K562 (cell line): ENCODE results near the gene LIPT2. TPM values are rescaled to one million over a fixed set of nuclear protein-coding genes. Genes with fewer than 3 reads are reported as not detected.

Experiments
- ATAC-seq: fragments of 200-7000 bp; cut with Tn5 transposase; 3 replicates; pipeline ENCODE4 v1.9.1; 2020; ENCODE audit warnings: moderate library complexity
- BruUV-seq: library from RNA; stranded (reverse); fragments of 400-500 nt; replicated peaks from 2 replicates; lab custom pipeline; 2021; lab: Mats Ljungman, UMichigan
- CTCF ChIA-PET: fragments of 300-600 bp; formaldehyde crosslinking; extraction: SDS; loops from one replicate; lab custom pipeline; 2021; ENCODE audit warnings: low intra/inter-chr PET ratio; lab: Yijun Ruan, JAX
- POLR2A ChIA-PET: fragments of 300-600, 350-650 bp; sonication (Branson Sonifier 250); formaldehyde crosslinking; extraction: SDS; loops from one replicate; lab custom pipeline; 2021; ENCODE audit warnings: antibody characterized with exemption, inconsistent platforms; lab: Yijun Ruan, JAX
- DNase-seq, 4 experiments: peaks; one replicate each; pipeline versions ENCODE4 v3.0.0 to v3.0.0-alpha.2; 2011 to 2018; ENCODE audit warnings: low spot score in 3 of 4, mixed read lengths in 3 of 4; ENCODE audit errors: extremely low read depth in 1 of 4
- FAIRE-seq: peaks from 2 replicates; lab custom pipeline; 2011; peaks lifted over from hg19 to GRCh38; lab: Jason Lieb, UNC
- H2AFZ ChIP-seq: 2 replicates; pipeline ENCODE4 v1.6.0; 2011; ENCODE audit warnings: low read depth, low read length, control low read depth, inconsistent platforms
- H3K27ac ChIP-seq: fragments of 200-600 bp; 3 replicates; pipeline ENCODE4 v1.8.0; 2011; ENCODE audit warnings: low read depth, mild to moderate bottlenecking, control low read depth, inconsistent platforms, low read length, moderate library complexity, mixed read lengths; ENCODE audit errors: extremely low read depth
- H3K27me3 ChIP-seq, 2 experiments: fragments of 300-600 bp in 1 of 2; 2 replicates in 1 of 2; 3 replicates in 1 of 2; pipeline versions ENCODE4 v1.6.0 to v1.8.0; 2011; ENCODE audit warnings: inconsistent platforms in 2 of 2, low read length in 2 of 2, mild to moderate bottlenecking in 1 of 2, mixed read lengths in 1 of 2, moderate library complexity in 1 of 2; ENCODE audit not compliant: control insufficient read depth in 2 of 2, insufficient read depth in 2 of 2
- H3K36me3 ChIP-seq: fragments of 300-600 bp; 3 replicates; pipeline ENCODE4 v1.8.0; 2011; ENCODE audit warnings: mild to moderate bottlenecking, low read length, inconsistent platforms; ENCODE audit not compliant: control insufficient read depth, insufficient read depth
- H3K4me1 ChIP-seq, 2 experiments: fragments of 200-600 bp in 1 of 2; replicated peaks in 1 of 2; 2 replicates in 1 of 2; 3 replicates in 1 of 2; pipeline versions ENCODE4 v1.5.1 to v1.8.0; 2011; ENCODE audit warnings: inconsistent platforms in 2 of 2, low read length in 2 of 2, mild to moderate bottlenecking in 1 of 2, mixed read lengths in 1 of 2, moderate library complexity in 1 of 2; ENCODE audit not compliant: control insufficient read depth in 2 of 2, insufficient read depth in 2 of 2
- H3K4me2 ChIP-seq: 2 replicates; pipeline ENCODE4 v1.6.1; 2011; ENCODE audit warnings: low read length, control low read depth, inconsistent platforms, mixed read lengths; ENCODE audit not compliant: insufficient read depth
- H3K4me3 ChIP-seq: fragments of 200-600 bp; sonication (generic), shearing (Covaris generic); 2 replicates; pipeline ENCODE4 v1.5.1; 2016; ENCODE audit warnings: control low read depth, inconsistent platforms
- H3K79me2 ChIP-seq: fragments of 200-600 bp; 3 replicates; pipeline ENCODE4 v1.8.0; 2011; ENCODE audit warnings: low read length, inconsistent platforms; ENCODE audit not compliant: control insufficient read depth, insufficient read depth
- H3K9ac ChIP-seq, 2 experiments: 2 replicates each; pipeline versions ENCODE4 v1.6.0 to v1.6.1; 2011; ENCODE audit warnings: low read depth in 2 of 2, low read length in 2 of 2, control low read depth in 1 of 2, inconsistent platforms in 1 of 2, mild to moderate bottlenecking in 1 of 2, mixed read lengths in 1 of 2; ENCODE audit not compliant: insufficient read depth in 1 of 2
- H3K9me1 ChIP-seq: one replicate; pipeline ENCODE4 v1.6.0; 2011; ENCODE audit warnings: inconsistent platforms, mild to moderate bottlenecking, low read length, moderate library complexity; ENCODE audit not compliant: control insufficient read depth, insufficient read depth
- H3K9me3 ChIP-seq: replicated peaks from 2 replicates; pipeline ENCODE4 v1.5.1; 2011; ENCODE audit warnings: low read depth, low read length, inconsistent platforms; ENCODE audit not compliant: control insufficient read depth, insufficient read depth
- H4K20me1 ChIP-seq: replicated peaks from 2 replicates; pipeline ENCODE4 v1.6.1; 2011; ENCODE audit warnings: low read length, inconsistent platforms, mixed read lengths; ENCODE audit not compliant: control insufficient read depth, insufficient read depth
- C11orf30 ChIP-seq: fragments of 450-650 bp; IDR thresholded peaks from 2 replicates; pipeline ENCODE4 v1.6.1; 2016; ENCODE audit warnings: low read depth, mild to moderate bottlenecking
- ELK1 ChIP-seq: sonication (generic); formaldehyde crosslinking; IDR thresholded peaks from 2 replicates; pipeline ENCODE4 v1.8.1; 2022; ENCODE audit warnings: missing genetic modification reagents
- HNRNPL ChIP-seq: fragments of 200-400 bp; formaldehyde crosslinking; IDR thresholded peaks from 2 replicates; pipeline ENCODE4 v1.6.1; 2017; ENCODE audit warnings: low read depth, mild to moderate bottlenecking, low read length
- MAFF ChIP-seq: IDR thresholded peaks from 2 replicates; pipeline ENCODE4 v1.6.1; 2012; ENCODE audit warnings: low read length, improper control_type of control experiment
- MAFG ChIP-seq: fragments of 450-650 bp; conservative IDR thresholded peaks from 2 replicates; pipeline ENCODE4 v1.6.1; 2016; ENCODE audit warnings: missing genetic modification characterization, missing compliant biosample characterization
- MAFK ChIP-seq: IDR thresholded peaks from 2 replicates; pipeline ENCODE4 v1.6.1; 2011; ENCODE audit warnings: low read length, improper control_type of control experiment
- POLR3G ChIP-seq: IDR thresholded peaks from 2 replicates; pipeline ENCODE4 v1.6.1; 2011; ENCODE audit not compliant: insufficient read length, insufficient replicate concordance; ENCODE audit errors: extremely low read depth
- PTTG1 ChIP-seq: fragments of 450-650 bp; IDR thresholded peaks from 2 replicates; pipeline ENCODE4 v1.6.1; 2016; ENCODE audit warnings: low read depth, mild to moderate bottlenecking, missing genetic modification characterization, missing compliant biosample characterization
- TRIM25 ChIP-seq: fragments of 450-650 bp; IDR thresholded peaks from 2 replicates; pipeline ENCODE4 v1.7.0; 2016; ENCODE audit warnings: borderline replicate concordance
- ZNF316 ChIP-seq: fragments of 450-650 bp; IDR thresholded peaks from 2 replicates; pipeline ENCODE4 v1.6.1; 2016
- WGBS: fragments of 100-300 bp; shearing (Covaris generic); methylation state at CpG from one replicate; pipeline ENCODE4 v1.1.6; 2016; ENCODE audit warnings: low coverage, mixed read lengths; ENCODE audit not compliant: insufficient coverage; ENCODE audit errors: missing lambda C conversion rate; 5-methylcytosine and 5-hydroxymethylcytosine counted together
- in situ Hi-C: fragments of 300-500 bp; cut with MboI; formaldehyde crosslinking; loops from 4 replicates; pipeline ENCODE4 v1.15.0; 2018; ENCODE audit warnings: inconsistent platforms, mixed read lengths
- intact Hi-C: fragments of 100-400 bp; cut with micrococcal nuclease; formaldehyde crosslinking; loops from 2 replicates; pipeline ENCODE4 v1.14.2; 2022
- polyA plus RNA-seq, 8 experiments: library from polyadenylated mRNA; depleted of rRNA in 4 of 8; stranded (reverse) in 5 of 8; unstranded in 3 of 8; fragments of >200 nt; fragmentation: Nextera tagmentation in 2 of 8; fragmentation: Illumina TruSeq in 1 of 8; extraction: Ambion mirVana in 2 of 8; extraction: Trizol in 1 of 8; gene quantifications; 2 replicates each; pipeline versions ENCODE4 v1.2.1 to v1.2.3, GENCODE V29; 2011 to 2014; ENCODE audit warnings: inconsistent platforms in 1 of 8, missing spikeins in 1 of 8
- total RNA-seq, 7 experiments: library from RNA; depleted of rRNA in 6 of 7; stranded (reverse); fragments of >200 nt in 6 of 7; fragmentation: Illumina TruSeq in 2 of 7; extraction: Trizol in 2 of 7; gene quantifications; 2 replicates each; pipeline versions ENCODE4 v1.2.1 to v1.2.3, GENCODE V29; 2011 to 2021; ENCODE audit warnings: low replicate concordance in 1 of 7

LIPT2 gene
- total and polyA plus RNA-seq, 9 of the 15 experiments (the other 6 are each of a cell fraction or from before 2014, with no cell fraction given) = 1.00 to 5.2 (median 3.5) TPM

- H3K36me3 ChIP-seq = no peaks in the 10 kb centered on the region
- no peaks in the 10 kb centered on the region for H3K79me2 ChIP-seq
- BruUV-seq = no TSS peak
- H3K4me2 ChIP-seq = no peak overlapping the region
- H3K9me3 ChIP-seq = no peaks in the 10 kb centered on the region
- H3K9me1 ChIP-seq = no peaks in the 10 kb centered on the region
- POLR2A ChIA-PET = no interaction called here
- no peak for ATAC-seq
- 0% methylated on average over 2 of the region's 2 CpGs for WGBS
- DNase-seq = no peak
- CTCF ChIA-PET = no interaction called here
- TF ChIP-seq ZNF316 (peak; percentile 89), HNRNPL (no peak), POLR3G (no peak), C11orf30 (peak; percentile 75), MAFG (peak; percentile 75), MAFK (peak; percentile 67), MAFF (peak; percentile 75)
- no peak overlapping the region for H3K27ac ChIP-seq
- no peak overlapping the region for H3K9ac ChIP-seq
- no peak for FAIRE-seq
- H2AFZ ChIP-seq = no peak overlapping the region
- H4K20me1 ChIP-seq = no peaks in the 10 kb centered on the region
- peaks cover 0 to 2% of the 10 kb centered on the region in 2 experiments; a peak in 3 of 5 replicates for H3K27me3 ChIP-seq
- intact Hi-C loops (no loop called here), in situ Hi-C loops (no loop called here)
- H3K4me1 ChIP-seq = no peaks in the 10 kb centered on the region
- no peak overlapping the region for H3K4me3 ChIP-seq
These were observed 31.5 kb upstream of the LIPT2 start for GRCh38 chr11:74524978-74525377.

GRCh38 chr11:74524501-74524900 is 31.0 kb upstream of the LIPT2 start:
- Histone ChIP-seq H3K36me3 (no peaks in the 10 kb centered on the region), H3K4me2 (no peak overlapping the region), H3K4me3 (no peak overlapping the region), H3K9ac (no peak overlapping the region), H3K9me1 (no peaks in the 10 kb centered on the region), H2AFZ (no peak overlapping the region), H3K4me1 (no peaks in the 10 kb centered on the region), H4K20me1 (no peaks in the 10 kb centered on the region), H3K79me2 (no peaks in the 10 kb centered on the region), H3K9me3 (no peaks in the 10 kb centered on the region), H3K27ac (no peak overlapping the region), H3K27me3 (peaks cover 0 to 2% of the 10 kb centered on the region in 2 experiments; a peak in 4 of 5 replicates)
- 8% methylated on average over 5 of the region's 5 CpGs for WGBS
- no peak for ATAC-seq
- TF ChIP-seq ELK1 (CRISPR knock-in tag) (no peak), PTTG1 (tag) (no peak), TRIM25 (no peak)
- POLR2A ChIA-PET = interaction anchor here (0.7 kb wide), 1 partner anchor 122 kb away, joined by 3 read pairs; no protein-coding TSS in a partner anchor
- BruUV-seq = no TSS peak
- CTCF ChIA-PET = no interaction called here
- DNase-seq = no peak
- intact Hi-C loops = no loop called here
- in situ Hi-C loops = no loop called here
- FAIRE-seq = no peak
